DND-41 (cell line): ENCODE measurements around the gene AKT1S1.

Source experiments
- ATAC-seq: fragments of 200-7000 bp; cut with Tn5 transposase; 3 replicates; pipeline ENCODE4 v1.9.1; 2021; ENCODE audit warnings: low read depth; ENCODE audit not compliant: insufficient read depth
- DNase-seq: peaks from one replicate; pipeline ENCODE4 v3.0.0-alpha.2; 2020
- H2AFZ ChIP-seq: 2 replicates; pipeline ENCODE4 v1.6.0; 2012; ENCODE audit warnings: low read depth, low read length
- H3K27ac ChIP-seq: 2 replicates; pipeline ENCODE4 v1.5.1; 2012; ENCODE audit warnings: low read length, inconsistent platforms
- H3K27me3 ChIP-seq: fragments of 200-600 bp; sonication (generic); 2 replicates; pipeline ENCODE4 v1.6.0; 2012; ENCODE audit warnings: low read length, mild to moderate bottlenecking, inconsistent platforms; ENCODE audit not compliant: insufficient read depth, poor library complexity
- H3K36me3 ChIP-seq: 2 replicates; pipeline ENCODE4 v1.5.1; 2012; ENCODE audit warnings: low read length, inconsistent platforms; ENCODE audit not compliant: insufficient read depth
- H3K4me1 ChIP-seq: 2 replicates; pipeline ENCODE4 v1.5.1; 2012; ENCODE audit warnings: mild to moderate bottlenecking, low read length; ENCODE audit not compliant: insufficient read depth
- H3K4me2 ChIP-seq: 2 replicates; pipeline ENCODE4 v1.6.0; 2012; ENCODE audit warnings: mild to moderate bottlenecking, moderate library complexity, low read length, inconsistent platforms; ENCODE audit not compliant: insufficient read depth
- H3K4me3 ChIP-seq, 2 experiments: fragments of 200-600 bp in 1 of 2; shearing (Covaris generic) in 1 of 2; 2 replicates each; pipeline ENCODE4 v1.5.1; 2012 to 2016; ENCODE audit warnings: inconsistent platforms in 2 of 2, low read length in 2 of 2, mild to moderate bottlenecking in 2 of 2, low read depth in 1 of 2, moderate library complexity in 1 of 2
- H3K79me2 ChIP-seq: 2 replicates; pipeline ENCODE4 v1.6.0; 2012; ENCODE audit warnings: low read length, inconsistent platforms; ENCODE audit not compliant: insufficient read depth
- H3K9ac ChIP-seq: 2 replicates; pipeline ENCODE4 v1.6.0; 2012; ENCODE audit warnings: low read depth, mild to moderate bottlenecking, inconsistent platforms, low read length, moderate library complexity
- H3K9me3 ChIP-seq: 2 replicates; pipeline ENCODE4 v1.5.1; 2012; ENCODE audit warnings: low read length, moderate library complexity, mild to moderate bottlenecking, inconsistent platforms; ENCODE audit not compliant: insufficient read depth, severe bottlenecking
- H4K20me1 ChIP-seq: 2 replicates; pipeline ENCODE4 v1.6.0; 2012; ENCODE audit warnings: low read length; ENCODE audit not compliant: insufficient read depth
- EZH2 ChIP-seq: IDR thresholded peaks from 3 replicates; pipeline ENCODE4 v1.6.1; 2012; ENCODE audit warnings: borderline replicate concordance, low read depth, mild to moderate bottlenecking, moderate library complexity, low read length, inconsistent platforms; ENCODE audit not compliant: severe bottlenecking
- TF ChIP-seq, protein P1 (sequence below): IDR thresholded peaks from 2 replicates; pipeline ENCODE4 v1.5.1; 2012; ENCODE audit warnings: borderline replicate concordance, low read length, moderate library complexity, mild to moderate bottlenecking; ENCODE audit not compliant: poor library complexity, severe bottlenecking; ENCODE audit errors: extremely low read depth

AKT1S1 gene

DNA sequence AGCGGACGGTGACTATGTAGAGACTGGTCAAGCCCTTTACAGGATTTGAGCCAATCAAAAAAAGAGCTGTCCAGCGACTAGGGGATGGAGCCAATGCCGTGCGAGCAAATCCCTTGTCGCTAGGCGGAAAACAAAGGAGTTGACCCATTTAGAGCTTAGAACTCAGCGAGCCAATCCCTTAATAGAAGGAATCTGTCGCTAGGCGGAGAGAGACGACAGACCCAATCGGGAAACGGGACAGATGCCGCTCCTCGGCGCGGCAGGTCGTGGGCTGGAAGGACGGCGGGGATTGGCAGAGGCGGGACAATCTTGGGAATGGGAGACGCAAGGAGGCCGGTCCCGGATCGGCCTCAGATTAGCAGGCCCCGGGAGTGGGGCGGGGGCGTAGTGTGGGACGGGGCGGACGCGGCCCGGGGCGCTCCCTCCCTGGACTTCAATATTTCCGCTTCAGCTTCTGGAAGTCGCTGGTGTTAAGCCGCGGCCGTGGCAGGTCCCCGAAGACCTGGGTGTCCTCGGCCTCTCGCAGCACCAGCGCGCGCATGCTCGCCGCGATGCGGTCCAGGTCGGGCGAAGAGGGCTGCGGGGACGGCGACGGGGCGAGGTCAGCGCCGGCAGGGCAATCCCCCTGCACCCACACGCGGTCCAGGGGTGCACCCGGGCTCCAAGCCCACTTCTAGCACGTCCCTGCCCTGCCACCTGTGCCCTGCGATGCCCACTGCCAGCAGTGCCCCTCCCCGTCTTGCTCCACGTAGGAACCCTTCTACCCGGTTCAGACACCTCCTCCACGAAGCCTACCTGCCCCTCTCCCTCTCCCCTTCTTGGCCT, 7.5 kb downstream of the AKT1S1 start:
- H3K27me3 ChIP-seq, result no peaks in the 10 kb centered on the region
- peak overlapping the region; percentile 72 for H2AFZ ChIP-seq
- peak overlapping the region; percentile 72 for H3K27ac ChIP-seq
- ATAC-seq (peak; percentile 82), DNase-seq (peak; percentile 97)
- H3K9ac ChIP-seq, result peak overlapping the region; percentile 72
- peaks cover 30% of the 10 kb centered on the region for H3K36me3 ChIP-seq
- peak overlapping the region; percentile 73 for H3K4me2 ChIP-seq
- H3K9me3 ChIP-seq, result no peaks in the 10 kb centered on the region
- H4K20me1 ChIP-seq, result peaks cover 19% of the 10 kb centered on the region
- H3K4me1 ChIP-seq, result peaks cover 60% of the 10 kb centered on the region
- H3K79me2 ChIP-seq, result peaks cover 33% of the 10 kb centered on the region
- no peak for TF ChIP-seq EZH2
- TF ChIP-seq, protein P1, sequence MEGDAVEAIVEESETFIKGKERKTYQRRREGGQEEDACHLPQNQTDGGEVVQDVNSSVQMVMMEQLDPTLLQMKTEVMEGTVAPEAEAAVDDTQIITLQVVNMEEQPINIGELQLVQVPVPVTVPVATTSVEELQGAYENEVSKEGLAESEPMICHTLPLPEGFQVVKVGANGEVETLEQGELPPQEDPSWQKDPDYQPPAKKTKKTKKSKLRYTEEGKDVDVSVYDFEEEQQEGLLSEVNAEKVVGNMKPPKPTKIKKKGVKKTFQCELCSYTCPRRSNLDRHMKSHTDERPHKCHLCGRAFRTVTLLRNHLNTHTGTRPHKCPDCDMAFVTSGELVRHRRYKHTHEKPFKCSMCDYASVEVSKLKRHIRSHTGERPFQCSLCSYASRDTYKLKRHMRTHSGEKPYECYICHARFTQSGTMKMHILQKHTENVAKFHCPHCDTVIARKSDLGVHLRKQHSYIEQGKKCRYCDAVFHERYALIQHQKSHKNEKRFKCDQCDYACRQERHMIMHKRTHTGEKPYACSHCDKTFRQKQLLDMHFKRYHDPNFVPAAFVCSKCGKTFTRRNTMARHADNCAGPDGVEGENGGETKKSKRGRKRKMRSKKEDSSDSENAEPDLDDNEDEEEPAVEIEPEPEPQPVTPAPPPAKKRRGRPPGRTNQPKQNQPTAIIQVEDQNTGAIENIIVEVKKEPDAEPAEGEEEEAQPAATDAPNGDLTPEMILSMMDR, result no peak
- peak overlapping the region; percentile 25 to 84; a peak in 3 of 4 replicates for H3K4me3 ChIP-seq

DNA sequence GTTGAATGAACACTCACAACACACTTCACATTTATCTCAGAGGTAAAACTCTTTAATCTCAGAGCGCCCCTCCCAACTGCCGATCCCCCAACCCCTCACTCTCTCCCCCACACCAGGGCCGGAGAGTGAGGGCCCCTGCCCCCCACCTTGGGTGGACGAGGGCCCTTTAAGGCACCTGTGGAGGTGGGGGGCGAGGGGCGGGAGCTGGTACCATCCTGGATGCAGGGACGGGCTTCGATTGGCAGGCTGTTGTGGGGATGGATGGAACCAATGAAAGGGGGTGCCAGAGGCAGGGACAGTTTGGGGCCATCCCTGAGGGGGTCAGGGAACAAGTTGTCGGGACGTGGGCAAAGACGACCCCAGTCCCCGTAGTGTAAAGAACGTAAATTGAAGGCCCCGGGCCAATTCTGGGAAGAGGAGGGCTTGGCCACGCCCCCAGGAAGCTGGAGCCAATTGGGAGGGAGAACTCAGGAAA, 8.1 kb downstream of the AKT1S1 start:
- peak overlapping the region; percentile 73 for H3K9ac ChIP-seq
- peak overlapping the region; percentile 72 for H2AFZ ChIP-seq
- H3K9me3 ChIP-seq, result no peaks in the 10 kb centered on the region
- ATAC-seq (peak; percentile 22), DNase-seq (no peak)
- peaks cover 31% of the 10 kb centered on the region for H3K36me3 ChIP-seq
- H3K79me2 ChIP-seq, result peaks cover 33% of the 10 kb centered on the region
- peak overlapping the region; percentile 73 for H3K4me2 ChIP-seq
- peak overlapping the region; percentile 12 to 84; a peak in 3 of 4 replicates for H3K4me3 ChIP-seq
- no peaks in the 10 kb centered on the region for H3K27me3 ChIP-seq
- peaks cover 60% of the 10 kb centered on the region for H3K4me1 ChIP-seq
- peaks cover 25% of the 10 kb centered on the region for H4K20me1 ChIP-seq
- peak overlapping the region; percentile 72 for H3K27ac ChIP-seq
- TF ChIP-seq, protein P1, result no peak
- no peak for TF ChIP-seq EZH2

GRCh38 chr19:49866933-49867782, 10.0 kb downstream of the AKT1S1 start, which contains the start of gene PNKP:
Gene PNKP, minus strand, starts transcription at chr19:49867576. Its CDS starts 372 bp downstream, at chr19:49867204.
- Histone ChIP-seq H3K4me1 (peaks cover 65% of the 10 kb centered on the region), H3K9ac (peak within 1 kb of the TSS; percentile 73), H4K20me1 (peaks cover 38% of the 10 kb centered on the region), H2AFZ (peak within 1 kb of the TSS; percentile 83), H3K27ac (peak within 1 kb of the TSS; percentile 87), H3K27me3 (no peaks in the 10 kb centered on the region), H3K4me3 (peak within 1 kb of the TSS; percentile 66 to 84), H3K36me3 (peaks cover 43% of the 10 kb centered on the region), H3K9me3 (no peaks in the 10 kb centered on the region), H3K4me2 (peak within 1 kb of the TSS; percentile 73), H3K79me2 (peaks cover 39% of the 10 kb centered on the region)
- TF ChIP-seq EZH2, result no peak
- TF ChIP-seq, protein P1, result no peak
- ATAC-seq (peak; percentile 59), DNase-seq (peak; percentile 92)
